HG02610 (cell line): Measurements from ENCODE around the gene RIMBP2.
"Not testable (repeated sequence)": the region's sequence is repeated elsewhere in the genome, so short reads cannot be mapped to it uniquely, and the experiment has no call there.

Source experiments
- ATAC-seq: cut with Tn5 transposase; IDR thresholded peaks from one replicate; pipeline ENCODE4 v1.9.1; 2021; ENCODE audit warnings: mild to moderate bottlenecking, moderate library complexity; ENCODE audit not compliant: unreplicated experiment

RIMBP2 gene

GRCh38 chr12:130706311-130706710 is 9.8 kb downstream of the RIMBP2 start:
- no peak for ATAC-seq

- ATAC-seq, result no peak
Observed at GRCh38 chr12:130705178-130705822, 10.8 kb downstream of the RIMBP2 start.

- ATAC-seq, result no peak
Observed at GRCh38 chr12:130704606-130705005, 11.5 kb downstream of the RIMBP2 start.

- no peak for ATAC-seq
Observed at GRCh38 chr12:130703733-130704375, 12.2 kb downstream of the RIMBP2 start.

- ATAC-seq, result no peak
Observed at GRCh38 chr12:130702966-130703732, 12.9 kb downstream of the RIMBP2 start.

- ATAC-seq, result no peak
Observed at GRCh38 chr12:130701402-130701744, 14.7 kb downstream of the RIMBP2 start.

- ATAC-seq, result no peak
Observed at GRCh38 chr12:130700492-130701401, 15.4 kb downstream of the RIMBP2 start.

GRCh38 chr12:130698106-130698505 is 18.0 kb downstream of the RIMBP2 start:
- no peak for ATAC-seq

- no peak for ATAC-seq
Observed at GRCh38 chr12:130696379-130697100, 19.6 kb downstream of the RIMBP2 start.

- ATAC-seq, result no peak
Observed at GRCh38 chr12:130695061-130695460, 21.0 kb downstream of the RIMBP2 start.

GRCh38 chr12:130689408-130690405 is 26.4 kb downstream of the RIMBP2 start:
- ATAC-seq, result no peak

- ATAC-seq, result not testable (repeated sequence)
Observed at GRCh38 chr12:130688999-130689398, 27.1 kb downstream of the RIMBP2 start.

- no peak for ATAC-seq
Observed at GRCh38 chr12:130687796-130688778, 28.0 kb downstream of the RIMBP2 start.

- ATAC-seq, result no peak
Observed at GRCh38 chr12:130687190-130687589, 28.9 kb downstream of the RIMBP2 start.

- no peak for ATAC-seq
Observed at GRCh38 chr12:130686511-130686991, 29.5 kb downstream of the RIMBP2 start.

- ATAC-seq, result no peak
Observed at GRCh38 chr12:130685850-130686249, 30.2 kb downstream of the RIMBP2 start.

- no peak for ATAC-seq
Observed at GRCh38 chr12:130685250-130685787, 30.8 kb downstream of the RIMBP2 start.

- no peak for ATAC-seq
Observed at GRCh38 chr12:130683811-130684210, 32.3 kb downstream of the RIMBP2 start.
